Mucosa of descending colon (tissue), 3 donors: Measurements from ENCODE around the gene MSI2. TPM values are rescaled to one million over a fixed set of nuclear protein-coding genes. Genes with fewer than 3 reads are reported as not detected.

Experiments used
- ATAC-seq: fragments of 200-7000 bp; cut with Tn5 transposase; one replicate; pipeline ENCODE4 v1.9.1; 2020; ENCODE audit warnings: mild to moderate bottlenecking, moderate library complexity
- DNase-seq, 3 donors: peaks; one replicate each; pipeline ENCODE4 v3.0.0-alpha.2; 2020
- H3K36me3 ChIP-seq: fragments of 200-600 bp; one replicate; pipeline ENCODE4 v1.8.0; 2021; ENCODE audit warnings: low read depth, mild to moderate bottlenecking
- H3K4me1 ChIP-seq: fragments of 200-600 bp; one replicate; pipeline ENCODE4 v1.8.0; 2021; ENCODE audit warnings: low read depth, mild to moderate bottlenecking
- H3K4me3 ChIP-seq: fragments of 200-600 bp; one replicate; pipeline ENCODE4 v1.8.0; 2021; ENCODE audit warnings: mild to moderate bottlenecking
- H3K9me3 ChIP-seq: fragments of 200-600 bp; one replicate; pipeline ENCODE4 v1.8.0; 2021; ENCODE audit warnings: mild to moderate bottlenecking
- intact Hi-C, 2 donors: fragments of 100-400 bp; cut with DNase I in 1 of 2; cut with micrococcal nuclease in 1 of 2; formaldehyde crosslinking; loops; one replicate each; pipeline versions ENCODE4 v1.11.0 to v1.11.1; 2022; cut with DNase I, micrococcal nuclease
- total RNA-seq, 3 donors: library from RNA; stranded (reverse); fragmentation: NEBNext Ultra II Directional in 2 of 3; extraction: Animal tissue kit (Norgen Biotek cat#: 25700) in 2 of 3; gene quantifications; one replicate each; pipeline versions ENCODE4 v1.2.1 to v1.2.4, GENCODE V29; 2021 to 2023
- TF ChIP-seq, protein P1 (sequence below): fragments of 200-600 bp; IDR thresholded peaks from one replicate; pipeline ENCODE4 v1.8.0; 2022; ENCODE audit warnings: antibody characterized with exemption, mild to moderate bottlenecking
- donor health status: DM: no; HTN: no; CAD: no; lungs with moderate emphysema.
- donor health status: DM: no; HTN: no; CAD: no.
- donor health status: DM: no; HTN: yes; CAD: no.

MSI2 gene
- total RNA-seq, 3 donors from 2014 or later = 60.0 to 72.6 (median 65.7) TPM

DNA sequence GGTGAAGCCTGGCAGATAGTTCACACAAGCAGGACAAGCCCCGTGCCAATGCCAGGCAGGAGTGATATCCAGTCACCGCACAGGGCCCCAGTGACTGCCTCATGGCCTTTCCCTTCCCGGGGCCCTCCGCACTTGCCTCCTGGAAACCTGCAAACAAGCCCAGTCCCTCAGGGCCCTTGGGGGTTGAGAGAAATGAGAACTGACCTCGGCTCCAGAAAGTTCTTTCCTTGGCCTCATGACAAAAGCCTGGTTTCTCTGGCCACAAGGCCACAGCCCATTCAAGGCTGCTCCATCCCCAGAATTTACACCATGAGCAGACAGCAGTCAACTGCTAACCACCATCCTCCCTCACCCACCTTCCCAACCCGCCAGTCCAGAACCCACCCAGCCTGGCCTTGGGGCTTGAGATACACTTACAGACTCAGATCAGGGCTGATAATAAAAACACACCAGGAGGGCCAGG is 411.2 kb downstream of the MSI2 start:
- no peaks in the 10 kb centered on the region for H3K36me3 ChIP-seq
- DNase-seq = no peak
- intact Hi-C loops = loop anchor here (10.0 kb wide), 2 partner anchors 63 to 423 kb away; no protein-coding TSS in a partner anchor
- TF ChIP-seq, protein P1, sequence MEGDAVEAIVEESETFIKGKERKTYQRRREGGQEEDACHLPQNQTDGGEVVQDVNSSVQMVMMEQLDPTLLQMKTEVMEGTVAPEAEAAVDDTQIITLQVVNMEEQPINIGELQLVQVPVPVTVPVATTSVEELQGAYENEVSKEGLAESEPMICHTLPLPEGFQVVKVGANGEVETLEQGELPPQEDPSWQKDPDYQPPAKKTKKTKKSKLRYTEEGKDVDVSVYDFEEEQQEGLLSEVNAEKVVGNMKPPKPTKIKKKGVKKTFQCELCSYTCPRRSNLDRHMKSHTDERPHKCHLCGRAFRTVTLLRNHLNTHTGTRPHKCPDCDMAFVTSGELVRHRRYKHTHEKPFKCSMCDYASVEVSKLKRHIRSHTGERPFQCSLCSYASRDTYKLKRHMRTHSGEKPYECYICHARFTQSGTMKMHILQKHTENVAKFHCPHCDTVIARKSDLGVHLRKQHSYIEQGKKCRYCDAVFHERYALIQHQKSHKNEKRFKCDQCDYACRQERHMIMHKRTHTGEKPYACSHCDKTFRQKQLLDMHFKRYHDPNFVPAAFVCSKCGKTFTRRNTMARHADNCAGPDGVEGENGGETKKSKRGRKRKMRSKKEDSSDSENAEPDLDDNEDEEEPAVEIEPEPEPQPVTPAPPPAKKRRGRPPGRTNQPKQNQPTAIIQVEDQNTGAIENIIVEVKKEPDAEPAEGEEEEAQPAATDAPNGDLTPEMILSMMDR = no peak
- H3K4me1 ChIP-seq = no peaks in the 10 kb centered on the region
- no peak for ATAC-seq
- no peaks in the 10 kb centered on the region for H3K9me3 ChIP-seq
- H3K4me3 ChIP-seq = no peak overlapping the region

DNA sequence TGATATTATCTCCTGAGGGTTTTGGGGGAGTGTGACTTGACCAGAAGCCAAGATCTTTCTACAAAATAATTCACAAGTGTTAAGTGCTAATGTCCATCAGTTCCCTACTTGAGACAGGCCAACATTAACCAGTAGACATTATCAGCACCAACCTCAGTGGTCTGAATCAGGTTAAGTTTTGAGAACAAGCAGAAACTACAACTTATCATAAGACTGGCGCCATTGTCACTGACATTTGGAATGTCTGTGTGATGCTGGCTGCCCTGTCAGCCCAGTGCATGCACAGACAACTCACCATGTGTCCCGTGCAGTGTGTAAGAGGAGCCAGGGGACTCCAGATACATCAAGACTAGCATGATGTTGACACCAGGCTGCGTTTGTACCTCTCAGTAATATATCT is 412.0 kb downstream of the MSI2 start:
- no peaks in the 10 kb centered on the region for H3K36me3 ChIP-seq
- H3K4me3 ChIP-seq = no peak overlapping the region
- TF ChIP-seq, protein P1 = no peak
- no peak for DNase-seq
- no peaks in the 10 kb centered on the region for H3K9me3 ChIP-seq
- intact Hi-C loops = loop anchor here (10.0 kb wide), 2 partner anchors 64 to 424 kb away; no protein-coding TSS in a partner anchor
- no peaks in the 10 kb centered on the region for H3K4me1 ChIP-seq
- ATAC-seq = no peak

DNA sequence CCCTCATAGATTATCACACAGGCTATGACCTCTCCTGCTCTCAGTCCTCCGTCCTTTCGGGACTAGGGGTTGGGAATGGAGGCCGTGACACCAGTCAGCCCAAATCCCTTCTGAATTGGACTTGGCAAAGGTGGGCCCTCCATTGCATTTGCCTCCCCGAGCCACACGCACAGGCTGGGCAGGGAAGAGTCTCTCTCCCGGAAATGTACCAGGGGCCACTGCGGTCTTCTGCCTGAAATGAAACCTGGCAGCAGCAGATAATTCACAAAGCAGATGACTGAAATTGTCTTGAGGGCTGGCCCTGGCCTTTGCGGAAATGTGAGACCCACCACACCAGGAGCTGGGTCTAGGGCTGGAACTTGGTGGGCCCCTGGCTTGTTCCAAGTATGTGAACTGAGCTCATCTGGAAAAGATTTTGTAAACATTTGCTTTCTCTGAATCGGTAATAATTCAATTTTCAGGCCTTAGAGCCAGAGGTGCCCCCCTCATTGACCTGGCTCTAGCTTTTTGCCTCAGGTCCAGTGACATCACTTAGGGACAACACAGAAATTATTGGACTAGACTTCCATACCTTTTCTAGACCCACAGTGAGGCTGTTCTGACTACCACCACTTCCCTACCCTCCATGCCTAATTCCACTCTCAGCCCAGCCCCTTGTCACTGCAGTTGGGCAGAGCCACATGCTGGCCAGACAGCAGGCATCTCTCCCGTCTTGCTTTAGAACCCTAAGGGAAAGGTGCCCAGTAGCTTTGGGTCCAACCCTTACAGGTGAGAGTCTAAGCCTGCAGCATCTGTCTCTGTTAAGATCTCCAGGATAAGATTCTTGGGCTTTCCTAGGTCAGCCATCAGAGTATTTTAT is 413.6 kb downstream of the MSI2 start:
- Histone ChIP-seq H3K4me1 (no peaks in the 10 kb centered on the region), H3K9me3 (no peaks in the 10 kb centered on the region), H3K4me3 (no peak overlapping the region), H3K36me3 (no peaks in the 10 kb centered on the region)
- ATAC-seq = no peak
- intact Hi-C loops = loop anchor here (10.0 kb wide), 3 partner anchors 65 to 425 kb away; partner anchors contain the start of gene CCDC182 (in 1 of the 2)
- TF ChIP-seq, protein P1 = no peak
- DNase-seq = no peak

DNA sequence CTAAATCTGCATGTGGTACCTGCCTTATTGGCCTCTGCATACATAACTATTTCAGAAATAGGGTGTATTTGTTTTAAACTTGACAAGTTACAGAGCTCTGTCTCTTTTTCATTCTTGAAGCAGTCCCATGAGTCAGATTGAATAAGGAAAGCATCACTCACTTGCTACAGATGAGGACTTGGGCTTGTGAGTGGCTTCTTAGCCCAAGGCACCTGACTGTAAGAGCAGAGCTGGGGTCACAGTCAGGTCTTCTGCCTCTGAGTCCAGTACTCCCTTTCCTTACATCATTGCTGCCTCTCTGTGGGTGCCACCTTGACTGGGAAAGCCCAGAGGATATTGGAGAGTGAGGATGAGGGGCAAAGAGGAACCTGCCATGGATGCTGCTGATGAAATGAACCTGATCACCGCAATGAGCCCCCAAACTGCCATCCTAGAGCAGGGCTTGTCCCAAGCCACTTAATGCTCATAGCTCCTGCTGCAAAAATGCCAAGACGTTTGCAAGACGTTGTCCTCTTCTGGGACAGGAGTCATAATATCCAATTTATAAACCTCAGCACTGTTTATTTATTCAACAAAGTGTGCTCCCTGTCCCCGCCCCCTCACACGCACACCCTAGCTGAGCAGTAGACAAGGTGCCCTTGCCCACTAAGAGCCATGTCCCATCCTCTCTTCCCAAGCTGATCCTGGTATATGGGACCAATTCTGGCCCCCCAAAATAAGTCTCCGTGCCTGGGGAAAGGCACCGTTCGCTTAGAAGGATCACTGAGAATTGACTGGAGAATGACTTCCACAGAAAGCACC is 414.6 kb downstream of the MSI2 start:
- Histone ChIP-seq H3K4me1 (no peaks in the 10 kb centered on the region), H3K36me3 (no peaks in the 10 kb centered on the region), H3K4me3 (no peak overlapping the region), H3K9me3 (no peaks in the 10 kb centered on the region)
- TF ChIP-seq, protein P1 = no peak
- ATAC-seq (no peak), DNase-seq (no peak)
- intact Hi-C loops = loop anchor here in 1 of 2 donors (10.0 kb wide), 2 partner anchors 74 to 426 kb away; partner anchors contain the start of gene CCDC182
